ENCODE data around the gene MAMSTR. TPM values are rescaled to one million over a fixed set of nuclear protein-coding genes. Genes with fewer than 3 reads are reported as not detected.
A peak's percentile ranks its signal among the peaks of the same experiment; 100 is the strongest.

MAMSTR gene
- total and polyA plus RNA-seq, 2 of the 4 experiments (the other 2 are of a cell fraction) = 0.18 to 1.9 TPM

GRCh38 chr19:48715681-48716171, 3.8 kb downstream of the MAMSTR start:
- POLR2A ChIA-PET (ENCODE audit: unreplicated experiment) = no interaction called here
- Histone ChIP-seq H2BK120ac (ENCODE audit: low read depth, low read length) (no peak overlapping the region), H3K23ac (ENCODE audit: low read depth, low read length) (no peak overlapping the region), H3K56ac (ENCODE audit: extremely low read depth, insufficient read depth, low read length) (no peak overlapping the region), H3K36me3 (ENCODE audit: control insufficient read depth, insufficient read depth, low read length) (no peaks in the 10 kb centered on the region), H3K4me1 (ENCODE audit: control insufficient read depth, insufficient read depth, low read length) (peaks cover 15% of the 10 kb centered on the region), H2AK9ac (replicated peaks; ENCODE audit: low read depth, low read length, poor library complexity) (peak overlapping the region; percentile 42), H3K18ac (ENCODE audit: low read depth, low read length) (no peak overlapping the region), H3K79me1 (ENCODE audit: low read depth in 1 of 2, low read length in 2 of 2) (peaks cover 6 to 32% of the 10 kb centered on the region in 2 experiments; a peak in 3 of 4 replicates), H4K8ac (ENCODE audit: low read depth in 2 of 2, low read length in 2 of 2) (no peak overlapping the region), H3K9ac (ENCODE audit: low read depth, low read length) (no peak overlapping the region), H3K9me3 (ENCODE audit: control insufficient read depth, insufficient read depth, low read length) (no peaks in the 10 kb centered on the region), H2BK5ac (ENCODE audit: low read depth, low read length, poor library complexity, severe bottlenecking) (no peak overlapping the region), H4K5ac (ENCODE audit: low read depth, low read length) (no peak overlapping the region), H3K4ac (ENCODE audit: low read depth, low read length) (no peak overlapping the region), H3K14ac (replicated peaks; ENCODE audit: low read depth, low read length) (no peak overlapping the region), H4K20me1 (ENCODE audit: insufficient read depth, low read length) (no peaks in the 10 kb centered on the region), H2AK5ac (ENCODE audit: low read depth, low read length) (peak overlapping the region; percentile 97; the same call in 1 of the 2 replicates), H2BK15ac (ENCODE audit: low read depth, low read length) (no peak overlapping the region), H3K9me1 (ENCODE audit: insufficient read depth, low read length) (peaks cover 7% of the 10 kb centered on the region; the same call in 1 of the 2 replicates), H3K27ac (ENCODE audit: insufficient read depth, low read length) (no peak overlapping the region), H2AFZ (replicated peaks; ENCODE audit: low read length, poor library complexity) (no peak overlapping the region), H2BK20ac (ENCODE audit: low read depth, low read length) (no peak overlapping the region), H4K91ac (ENCODE audit: insufficient read depth, low read depth, low read length) (no peak overlapping the region), H3K27me3 (ENCODE audit: control insufficient read depth, insufficient read depth, low read length) (no peaks in the 10 kb centered on the region), H3K4me3 (ENCODE audit: insufficient read depth, low read depth, low read length) (no peak overlapping the region), H3K4me2 (ENCODE audit: low read depth, low read length) (no peak overlapping the region)
- DNase-seq (no peak), ATAC-seq (ENCODE audit: low read depth) (no peak)
- dilution Hi-C loops (cut with HindIII; ENCODE audit: low sequenced_read_pairs, unreplicated experiment) = no loop called here
- 70% methylated on average over 7 of the region's 19 CpGs; no CpG with 5 or more reads in 1 of the 2 experiments for WGBS, 2 experiments (ENCODE audit: extremely low coverage in 2 of 2, insufficient read length in 1 of 2)
- no peak for TF ChIP-seq BHLHE40 (IDR thresholded peaks at IDR 0.05; ENCODE audit: low read depth, low read length)
- TF ChIP-seq FOS (IDR thresholded peaks at IDR 0.05; ENCODE audit: low read depth, low read length) = no peak
- no peak for TF ChIP-seq CHD1 (IDR thresholded peaks at IDR 0.05; ENCODE audit: low read depth, low read length)
- no peak for TF ChIP-seq MAFK (IDR thresholded peaks at IDR 0.05; ENCODE audit: low read depth, low read length)
- no peak for TF ChIP-seq NFE2L2 (IDR thresholded peaks at IDR 0.05; ENCODE audit: low read depth, low read length)
- no peak for TF ChIP-seq MAZ (IDR thresholded peaks at IDR 0.05; ENCODE audit: borderline replicate concordance, low read depth, low read length)
- TF ChIP-seq CEBPB (IDR thresholded peaks at IDR 0.05; ENCODE audit: low read depth, low read length) = no peak
- no peak for TF ChIP-seq USF2 (IDR thresholded peaks at IDR 0.05; ENCODE audit: low read depth, low read length)
- no peak for TF ChIP-seq RCOR1 (IDR thresholded peaks at IDR 0.05; ENCODE audit: insufficient replicate concordance, low read length)
- TF ChIP-seq POLR2A (IDR thresholded peaks at IDR 0.05; ENCODE audit: low read depth, low read length) = no peak
- no peak for TF ChIP-seq ELK1 (IDR thresholded peaks at IDR 0.05; ENCODE audit: borderline replicate concordance, low read depth, low read length)
- no peak for TF ChIP-seq MXI1 (IDR thresholded peaks at IDR 0.05; ENCODE audit: borderline replicate concordance, low read depth, low read length)
- TF ChIP-seq RFX5 (IDR thresholded peaks at IDR 0.05; ENCODE audit: low read depth, low read length) = no peak
- TF ChIP-seq RAD21 (IDR thresholded peaks at IDR 0.05; ENCODE audit: low read length) = no peak
- TF ChIP-seq CTCF (conservative IDR thresholded peaks at IDR 0.05; ENCODE audit: low read depth, low read length) = no peak
- no peak for TF ChIP-seq SMC3 (IDR thresholded peaks at IDR 0.05; ENCODE audit: low read depth, low read length)
- BruUV-seq (replicated peaks) = no TSS peak
- CTCF ChIA-PET = interaction anchor here (0.7 to 1.5 kb wide), 3 partner anchors 40 to 278 kb away, joined by 3 read pairs; partner anchors contain the start of genes GYS1 and RUVBL2
- in situ Hi-C loops (cut with MboI; ENCODE audit: low sequenced_read_pairs) = no loop called here
- intact Hi-C loops (cut with micrococcal nuclease) = loop anchor here (2.0 kb wide), 1 partner anchor 41 kb away; no protein-coding TSS in a partner anchor
